NT2/D1 (cell line): ENCODE measurements around the gene SYS1.

ENCODE experiments used
- SUZ12 ChIP-seq: IDR thresholded peaks from 2 replicates; pipeline ENCODE4 v1.6.1; 2011; ENCODE audit not compliant: insufficient read length, insufficient read depth; ENCODE audit errors: extremely low read depth
- YY1 ChIP-seq: IDR thresholded peaks from 2 replicates; pipeline ENCODE4 v1.6.1; 2011; ENCODE audit not compliant: insufficient read length, insufficient read depth
- ZNF274 ChIP-seq: IDR thresholded peaks from 2 replicates; pipeline ENCODE4 v1.6.1; 2011; ENCODE audit warnings: mild to moderate bottlenecking, low read depth, low read length

GRCh38 chr20:45408646-45409213 lies 45.8 kb downstream of the SYS1 start:
- no peak for TF ChIP-seq ZNF274
- TF ChIP-seq YY1 = no peak
- TF ChIP-seq SUZ12 = no peak
